ENCODE data around the gene CCDC102A. TPM values are rescaled to one million over a fixed set of nuclear protein-coding genes. Genes with fewer than 3 reads are reported as not detected.

Gene CCDC102A
- total RNA-seq, 3 donors from 2014 or later: 1.2 to 16.2 (median 2.5) TPM

GRCh38 chr16:57563761-57564160 lies 27.4 kb upstream of the CCDC102A start:
- H3K36me3 ChIP-seq (ENCODE audit: low read depth): no peaks in the 10 kb centered on the region
- H3K9me3 ChIP-seq: no peaks in the 10 kb centered on the region
- intact Hi-C loops (cut with DNase I, micrococcal nuclease): no loop called here

GRCh38 chr16:57563487-57563750 lies 27.0 kb upstream of the CCDC102A start:
- Histone ChIP-seq H3K36me3 (ENCODE audit: low read depth) (no peaks in the 10 kb centered on the region), H3K4me3 (no peak overlapping the region), H3K9me3 (no peaks in the 10 kb centered on the region), H3K4me1 (ENCODE audit: low read depth) (peaks cover 3% of the 10 kb centered on the region)
- no peak for TF ChIP-seq CTCF (IDR thresholded peaks at IDR 0.05)
- no peak for ATAC-seq
- no peak for DNase-seq
- intact Hi-C loops (cut with DNase I, micrococcal nuclease): no loop called here

More at GRCh38 chr16:57563761-57564160, 27.4 kb upstream of the CCDC102A start:
- no peak for TF ChIP-seq CTCF (IDR thresholded peaks at IDR 0.05)
- DNase-seq (no peak), ATAC-seq (no peak)
- Histone ChIP-seq H3K4me1 (ENCODE audit: low read depth) (peaks cover 3% of the 10 kb centered on the region), H3K4me3 (no peak overlapping the region)

GRCh38 chr16:57562669-57563486 lies 26.5 kb upstream of the CCDC102A start:
- no peak for DNase-seq
- ATAC-seq: peak; percentile 66
- H3K36me3 ChIP-seq (ENCODE audit: low read depth): no peaks in the 10 kb centered on the region
- no peak overlapping the region for H3K4me3 ChIP-seq
- intact Hi-C loops (cut with DNase I, micrococcal nuclease): no loop called here
- H3K4me1 ChIP-seq (ENCODE audit: low read depth): peaks cover 3% of the 10 kb centered on the region
- H3K9me3 ChIP-seq: no peaks in the 10 kb centered on the region
- TF ChIP-seq CTCF (IDR thresholded peaks at IDR 0.05): no peak

GRCh38 chr16:57562066-57562465 lies 25.7 kb upstream of the CCDC102A start:
- no peak for TF ChIP-seq CTCF (IDR thresholded peaks at IDR 0.05)
- DNase-seq: no peak

GRCh38 chr16:57559072-57559790 lies 22.9 kb upstream of the CCDC102A start:
- no peak for DNase-seq
- no peak for ATAC-seq
- Histone ChIP-seq H3K4me3 (no peak overlapping the region), H3K36me3 (ENCODE audit: low read depth) (no peaks in the 10 kb centered on the region), H3K9me3 (no peaks in the 10 kb centered on the region), H3K4me1 (ENCODE audit: low read depth) (peaks cover 3% of the 10 kb centered on the region)
- intact Hi-C loops (cut with DNase I, micrococcal nuclease): no loop called here
- TF ChIP-seq CTCF (IDR thresholded peaks at IDR 0.05): no peak

More at GRCh38 chr16:57562066-57562465, 25.7 kb upstream of the CCDC102A start:
- Histone ChIP-seq H3K36me3 (ENCODE audit: low read depth) (no peaks in the 10 kb centered on the region), H3K9me3 (no peaks in the 10 kb centered on the region), H3K4me1 (ENCODE audit: low read depth) (peaks cover 3% of the 10 kb centered on the region), H3K4me3 (no peak overlapping the region)
- intact Hi-C loops (cut with DNase I, micrococcal nuclease): no loop called here
- no peak for ATAC-seq
